Cerebellar cortex (tissue), 1 donor: ENCODE measurements around the gene PIK3C3.

ENCODE experiments used
- DNase-seq: peaks from one replicate; pipeline ENCODE4 v3.0.0-alpha.2; 2015; ENCODE audit warnings: low spot score

The PIK3C3 gene

GRCh38 chr18:42126586-42126985 lies 171.6 kb downstream of the PIK3C3 start:
- DNase-seq: no peak

GRCh38 chr18:42131066-42131929 lies 176.3 kb downstream of the PIK3C3 start:
- no peak for DNase-seq

GRCh38 chr18:42131930-42132244 lies 176.9 kb downstream of the PIK3C3 start:
- DNase-seq: no peak
